A549 (cell line): ENCODE data around the gene SOX13. TPM values are rescaled to one million over a fixed set of nuclear protein-coding genes. Genes with fewer than 3 reads are reported as not detected.

ENCODE experiments used
- ATAC-seq, 2 experiments: fragments of 200-7000 bp in 1 of 2; fragments of >200 bp in 1 of 2; cut with Nextera tagmentation in 1 of 2; cut with Tn5 transposase in 1 of 2; 3 replicates each; pipeline versions ENCODE4 v1.8.0 to v1.9.1; 2018 to 2020; ENCODE audit warnings: mild to moderate bottlenecking in 1 of 2, moderate library complexity in 1 of 2
- CTCF ChIA-PET: fragments of 300-600 bp; sonication (Branson Sonifier 250); formaldehyde crosslinking; extraction: SDS; loops from one replicate; lab custom pipeline; 2021; ENCODE audit warnings: antibody characterized with exemption, inconsistent platforms; lab: Yijun Ruan, JAX
- POLR2A ChIA-PET: fragments of 350-600 bp; formaldehyde crosslinking; extraction: SDS; loops from one replicate; lab custom pipeline; 2021; ENCODE audit warnings: antibody characterized with exemption, inconsistent platforms; lab: Yijun Ruan, JAX
- DNase-seq, 2 experiments: peaks; one replicate each; pipeline versions ENCODE4 v3.0.0 to v3.0.0-alpha.2; 2011 to 2016; ENCODE audit warnings: low read depth in 1 of 2, low spot score in 1 of 2
- FAIRE-seq: peaks from 2 replicates; lab custom pipeline; 2011; peaks lifted over from hg19 to GRCh38; lab: Jason Lieb, UNC
- H3K27ac ChIP-seq, 2 experiments: fragments of >200 bp; sonication (Bioruptor Twin); formaldehyde crosslinking; 3 replicates each; pipeline ENCODE4 v1.5.1; 2016 to 2017
- H3K4me1 ChIP-seq: fragments of >200 bp; sonication (Bioruptor Twin); formaldehyde crosslinking; 3 replicates; pipeline ENCODE4 v1.6.1; 2016
- H3K4me2 ChIP-seq: fragments of >200 bp; sonication (Bioruptor Twin); formaldehyde crosslinking; 3 replicates; pipeline ENCODE4 v1.6.1; 2016
- H3K4me3 ChIP-seq: fragments of >200 bp; sonication (Bioruptor Twin); formaldehyde crosslinking; 3 replicates; pipeline ENCODE4 v1.5.1; 2016
- H3K9me3 ChIP-seq: fragments of >200 bp; sonication (Bioruptor Twin); formaldehyde crosslinking; 3 replicates; pipeline ENCODE4 v1.6.1; 2016
- CBX8 ChIP-seq: fragments of 200-600 bp; sonication (generic); IDR thresholded peaks from 2 replicates; pipeline ENCODE4 v1.6.1; 2016
- CTCF ChIP-seq: fragments of >200 bp; sonication (Bioruptor Twin); formaldehyde crosslinking; IDR thresholded peaks from 3 replicates; pipeline ENCODE4 v1.5.1; 2016
- E2F6 ChIP-seq: IDR thresholded peaks from 2 replicates; pipeline ENCODE4 v1.6.1; 2012; ENCODE audit warnings: low read depth, borderline replicate concordance
- EHMT2 ChIP-seq: fragments of 200-600 bp; sonication (generic); IDR thresholded peaks from 2 replicates; pipeline ENCODE4 v1.6.1; 2016; ENCODE audit warnings: antibody characterized with exemption, low read depth, mild to moderate bottlenecking, moderate library complexity
- ELK1 ChIP-seq: fragments of 150-350 bp; IDR thresholded peaks from 2 replicates; pipeline ENCODE4 v1.6.1; 2014; ENCODE audit warnings: low read depth, mild to moderate bottlenecking, low read length
- ESRRA ChIP-seq: fragments of 150-350 bp; IDR thresholded peaks from 2 replicates; pipeline ENCODE4 v1.6.1; 2014; ENCODE audit warnings: mild to moderate bottlenecking, low read length, borderline replicate concordance
- FOXS1 ChIP-seq: fragments of 250-450 bp; sonication (Bioruptor Pico); IDR thresholded peaks from 2 replicates; pipeline ENCODE4 v1.5.0; 2020; ENCODE audit warnings: mild to moderate bottlenecking, moderate library complexity
- GATA3 ChIP-seq: IDR thresholded peaks from 2 replicates; pipeline ENCODE4 v1.6.1; 2012; ENCODE audit warnings: borderline replicate concordance
- HDAC2 ChIP-seq: fragments of 200-600 bp; sonication (generic); IDR thresholded peaks from 2 replicates; pipeline ENCODE4 v1.6.1; 2016
- HOXA7 ChIP-seq: fragments of 250-450 bp; sonication (Bioruptor Pico); IDR thresholded peaks from 2 replicates; pipeline ENCODE4 v1.5.0; 2020; ENCODE audit warnings: mild to moderate bottlenecking, moderate library complexity
- HOXB5 ChIP-seq: fragments of 250-450 bp; sonication (Bioruptor Pico); IDR thresholded peaks from 2 replicates; pipeline ENCODE4 v1.5.0; 2020; ENCODE audit warnings: mild to moderate bottlenecking, moderate library complexity
- NFE2L2 ChIP-seq: fragments of 150-350 bp; conservative IDR thresholded peaks from 2 replicates; pipeline ENCODE4 v1.6.1; 2014; ENCODE audit warnings: low read length
- NR3C1 ChIP-seq: fragments of >200 bp; sonication (Bioruptor Twin); formaldehyde crosslinking; IDR thresholded peaks from 3 replicates; pipeline ENCODE4 v1.6.1; 2017
- POLR2A ChIP-seq: IDR thresholded peaks from 2 replicates; pipeline ENCODE4 v1.6.1; 2012; ENCODE audit warnings: mild to moderate bottlenecking, low read length
- POLR2AphosphoS2 ChIP-seq: conservative IDR thresholded peaks from 2 replicates; pipeline ENCODE4 v1.6.1; 2012; ENCODE audit warnings: low read length, improper control_type of control experiment, inconsistent platforms
- REST ChIP-seq: fragments of 200-600 bp; sonication (generic); IDR thresholded peaks from 2 replicates; pipeline ENCODE4 v1.6.1; 2016; ENCODE audit warnings: antibody characterized with exemption, mild to moderate bottlenecking, moderate library complexity
- SREBF2 ChIP-seq: fragments of 450-650 bp; IDR thresholded peaks from 2 replicates; pipeline ENCODE4 v1.6.1; 2014; ENCODE audit warnings: mild to moderate bottlenecking, moderate library complexity
- USF2 ChIP-seq: fragments of 450-650 bp; IDR thresholded peaks from 2 replicates; pipeline ENCODE4 v1.6.1; 2014; ENCODE audit warnings: antibody characterized with exemption
- ZC3H11A ChIP-seq: fragments of 450-650 bp; IDR thresholded peaks from 2 replicates; pipeline ENCODE4 v1.6.1; 2014; ENCODE audit warnings: antibody characterized with exemption, mild to moderate bottlenecking
- WGBS: methylation state at CpG from one replicate; pipeline ENCODE4 v1.1.6; 2017; ENCODE audit errors: missing lambda C conversion rate; 5-methylcytosine and 5-hydroxymethylcytosine counted together
- polyA plus RNA-seq, 4 experiments: library from polyadenylated mRNA; depleted of rRNA in 3 of 4; stranded (reverse); fragments of >200 nt; fragmentation: RNase III in 1 of 4; extraction: RNeasy Plus Mini Kit Qiagen cat#74134 plus additional on column Dnase treatment in 1 of 4; gene quantifications; 2 replicates in 3 of 4; 3 replicates in 1 of 4; pipeline ENCODE4 v1.2.3, GENCODE V29; 2011 to 2017

The SOX13 gene
- polyA plus RNA-seq, 2 of the 4 experiments (the other 2 are of a cell fraction): 6.8 to 9.8 TPM

GRCh38 chr1:204094313-204094729 is 21.4 kb downstream of the SOX13 start:
- TF ChIP-seq FOXS1 (CRISPR knock-in tag): no peak
- TF ChIP-seq E2F6: no peak
- no peak for TF ChIP-seq CBX8
- no peak for TF ChIP-seq NFE2L2
- TF ChIP-seq GATA3: no peak
- no peak for TF ChIP-seq ESRRA
- no peak for TF ChIP-seq HDAC2
- no peak for TF ChIP-seq EHMT2
- TF ChIP-seq REST: no peak
- no peak for TF ChIP-seq USF2
- TF ChIP-seq HOXA7 (CRISPR knock-in tag): no peak
- no peak for TF ChIP-seq CTCF
- TF ChIP-seq NR3C1: no peak
- TF ChIP-seq POLR2A: no peak
- TF ChIP-seq ELK1: no peak
- no peak for TF ChIP-seq ZC3H11A
- no peak for TF ChIP-seq SREBF2
- TF ChIP-seq POLR2AphosphoS2: no peak
- no peak for TF ChIP-seq HOXB5
- TF ChIP-seq, all 56 proteins: peak for 0
- H3K4me3 ChIP-seq: no peak overlapping the region

More at GRCh38 chr1:204094313-204094729, 21.4 kb downstream of the SOX13 start:
- ATAC-seq: no peak; a peak in 1 of 6 replicates
- ChIA-PET CTCF (interaction anchor here (3.0 kb wide), 1 partner anchor 223 kb away, joined by 11 read pairs; no protein-coding TSS in a partner anchor), POLR2A (no interaction called here)
- H3K27ac ChIP-seq: peak overlapping the region in 1 of 2 experiments; percentile 80; a peak in 3 of 6 replicates
- no peak for DNase-seq
- 68% methylated on average over 6 of the region's 6 CpGs for WGBS
- H3K4me1 ChIP-seq: peaks cover 27% of the 10 kb centered on the region
- H3K4me2 ChIP-seq: peak overlapping the region; percentile 78; the same call in 1 of the 3 replicates
- FAIRE-seq: no peak
- H3K9me3 ChIP-seq: no peaks in the 10 kb centered on the region
